ENCODE data around the gene SPATA33. TPM values are rescaled to one million over a fixed set of nuclear protein-coding genes. Genes with fewer than 3 reads are reported as not detected.
A peak's percentile ranks its signal among the peaks of the same experiment; 100 is the strongest.
"Not testable (repeated sequence)": the region's sequence is repeated elsewhere in the genome, so short reads cannot be mapped to it uniquely, and the experiment has no call there.

Gene SPATA33
- total RNA-seq, 1 donor from 2014 or later: 13.6 TPM

GRCh38 chr16:89664238-89664637 lies 6.6 kb downstream of the SPATA33 start:
- not testable (repeated sequence) for DNase-seq (ENCODE audit: low spot score)

DNA sequence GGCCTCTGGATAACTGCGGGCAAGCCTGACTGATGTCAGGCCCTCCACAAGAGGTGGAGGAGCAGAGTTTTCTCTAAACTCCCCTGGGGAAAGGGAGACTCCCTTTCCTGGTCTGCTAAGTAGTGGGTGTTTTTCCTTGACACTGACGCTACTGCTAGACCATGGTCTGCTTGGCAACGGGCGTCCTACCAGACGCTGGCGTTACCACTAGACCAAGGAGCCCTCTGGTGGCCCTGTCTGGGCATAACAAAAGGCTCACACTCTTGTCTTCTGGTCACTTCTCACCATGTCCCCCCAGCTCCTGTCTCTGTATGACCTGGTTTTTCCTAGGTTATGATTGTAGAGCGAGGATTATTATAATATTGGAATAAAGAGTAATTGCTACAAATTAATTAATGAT lies 9.4 kb downstream of the SPATA33 start:
- not testable (repeated sequence) for DNase-seq (ENCODE audit: low spot score)

- no peak for DNase-seq (ENCODE audit: low spot score)
Measured at GRCh38 chr16:89667633-89668032, 10.0 kb downstream of the SPATA33 start.

GRCh38 chr16:89668790-89669158 lies 11.1 kb downstream of the SPATA33 start:
- DNase-seq (ENCODE audit: low spot score): no peak

GRCh38 chr16:89669755-89670154 lies 12.1 kb downstream of the SPATA33 start:
- no peak for DNase-seq (ENCODE audit: low spot score)

DNA sequence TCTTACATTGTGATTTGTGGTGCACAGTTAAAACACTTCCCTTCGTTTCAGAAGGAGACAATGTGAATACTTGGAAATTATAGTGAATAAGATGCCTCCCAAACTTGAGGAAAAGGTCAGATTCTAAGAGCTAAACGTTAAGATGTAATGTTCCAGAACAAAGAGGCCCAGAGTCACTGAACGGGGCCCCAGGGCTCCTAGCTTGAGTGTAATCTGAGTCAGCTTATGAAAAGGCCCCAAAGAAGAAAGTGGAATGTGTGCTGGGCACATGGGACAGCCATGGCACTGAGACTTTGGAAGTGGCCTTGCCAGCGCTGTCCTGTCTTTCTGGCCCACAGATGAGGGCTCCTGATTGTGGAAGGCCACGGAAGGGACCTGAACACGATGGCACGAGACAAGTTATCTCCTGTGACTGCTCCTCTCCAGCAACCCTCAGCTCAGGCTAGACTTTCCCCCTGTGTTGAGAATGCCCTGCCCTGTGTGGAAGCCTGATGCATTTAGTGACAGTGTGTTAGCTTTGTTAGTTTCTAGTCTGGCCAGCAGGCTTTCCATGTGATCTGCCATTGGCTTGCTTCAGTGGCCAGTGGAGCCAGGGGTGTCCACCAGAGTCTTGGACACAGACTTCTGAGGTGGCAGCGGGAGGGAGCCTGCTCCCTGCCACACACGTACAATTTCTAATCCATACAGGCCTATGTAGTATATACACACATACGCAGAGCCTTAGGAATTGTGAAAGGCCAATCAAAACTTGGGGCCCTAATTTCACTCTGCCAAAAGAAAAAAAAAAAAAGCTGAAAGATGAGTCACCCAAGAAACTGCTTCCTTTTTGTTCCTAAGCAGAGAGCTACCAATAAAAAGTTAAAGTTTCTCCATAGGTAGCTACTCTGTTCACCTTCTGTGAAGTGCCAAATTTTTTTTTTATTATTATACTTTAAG lies 13.1 kb downstream of the SPATA33 start:
- no peak for DNase-seq (ENCODE audit: low spot score)

- not testable (repeated sequence) for DNase-seq (ENCODE audit: low spot score)
Measured at GRCh38 chr16:89671565-89671964, 13.9 kb downstream of the SPATA33 start.

DNA sequence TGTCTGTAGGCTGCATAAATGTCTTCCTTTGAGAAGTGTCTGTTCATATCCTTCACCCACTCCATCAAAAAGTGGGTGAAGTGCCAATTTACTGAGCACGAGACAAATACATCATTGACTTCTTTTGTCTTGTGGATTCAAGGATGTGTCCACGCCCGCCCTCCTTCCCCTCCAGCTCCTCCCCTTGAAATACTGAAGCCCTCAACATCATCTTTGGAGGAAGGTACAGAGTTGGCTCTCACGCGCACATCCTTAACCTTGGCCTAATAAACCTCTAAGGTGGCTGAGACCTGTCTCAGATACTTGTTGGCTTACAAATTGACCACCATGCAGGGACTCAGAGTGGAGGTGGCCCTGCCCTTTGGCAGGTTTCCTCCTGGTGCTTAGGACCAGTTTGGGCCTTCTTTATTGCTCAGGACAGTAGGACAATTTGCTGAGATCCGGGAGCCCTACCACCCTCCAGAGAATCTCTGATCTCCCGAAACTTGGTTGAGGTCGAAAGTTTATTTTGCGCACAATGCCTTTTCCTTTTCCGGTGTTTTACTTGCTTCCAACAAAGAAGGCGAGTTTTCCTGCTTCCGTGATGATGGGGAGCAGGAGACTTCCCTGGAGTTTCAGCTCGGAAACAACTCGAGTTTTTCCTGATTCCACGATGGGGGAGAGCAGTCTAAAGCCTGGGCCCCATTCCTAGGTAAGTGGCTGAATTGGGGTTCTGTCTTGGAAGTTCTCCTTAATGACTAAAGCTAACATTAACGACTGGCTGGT lies 14.7 kb downstream of the SPATA33 start:
- DNase-seq (ENCODE audit: low spot score): no peak

DNA sequence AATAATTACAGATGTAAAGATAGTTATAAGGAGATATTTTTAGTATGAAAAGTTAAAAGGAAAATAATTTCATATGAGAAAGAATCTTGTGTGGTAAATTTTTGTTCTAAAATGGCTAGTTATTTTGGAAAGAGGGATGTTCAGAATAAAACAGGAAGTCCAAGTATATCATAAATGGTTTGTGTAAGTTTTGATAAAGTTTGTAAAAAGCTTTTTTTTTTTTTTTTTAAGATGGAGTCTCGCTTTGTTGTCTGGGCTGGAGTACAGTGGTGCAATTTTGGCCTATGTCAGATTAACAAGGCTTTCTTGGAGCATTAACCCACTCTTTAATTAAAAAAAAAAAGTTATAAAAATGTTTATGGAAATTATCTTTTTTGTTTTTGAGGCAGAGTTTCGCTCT lies 20.6 kb downstream of the SPATA33 start:
- no peak for DNase-seq (ENCODE audit: low spot score)

GRCh38 chr16:89685916-89686315 lies 28.3 kb downstream of the SPATA33 start:
- DNase-seq (ENCODE audit: low spot score): no peak

- peak; percentile 94 for DNase-seq (ENCODE audit: low spot score)
Measured at GRCh38 chr16:89686520-89687091, 29.0 kb downstream of the SPATA33 start, which contains the start of gene CDK10. CDK10 (plus strand) TSS chr16:89686689; CDS start chr16:89686711, 22 bp downstream.

DNA sequence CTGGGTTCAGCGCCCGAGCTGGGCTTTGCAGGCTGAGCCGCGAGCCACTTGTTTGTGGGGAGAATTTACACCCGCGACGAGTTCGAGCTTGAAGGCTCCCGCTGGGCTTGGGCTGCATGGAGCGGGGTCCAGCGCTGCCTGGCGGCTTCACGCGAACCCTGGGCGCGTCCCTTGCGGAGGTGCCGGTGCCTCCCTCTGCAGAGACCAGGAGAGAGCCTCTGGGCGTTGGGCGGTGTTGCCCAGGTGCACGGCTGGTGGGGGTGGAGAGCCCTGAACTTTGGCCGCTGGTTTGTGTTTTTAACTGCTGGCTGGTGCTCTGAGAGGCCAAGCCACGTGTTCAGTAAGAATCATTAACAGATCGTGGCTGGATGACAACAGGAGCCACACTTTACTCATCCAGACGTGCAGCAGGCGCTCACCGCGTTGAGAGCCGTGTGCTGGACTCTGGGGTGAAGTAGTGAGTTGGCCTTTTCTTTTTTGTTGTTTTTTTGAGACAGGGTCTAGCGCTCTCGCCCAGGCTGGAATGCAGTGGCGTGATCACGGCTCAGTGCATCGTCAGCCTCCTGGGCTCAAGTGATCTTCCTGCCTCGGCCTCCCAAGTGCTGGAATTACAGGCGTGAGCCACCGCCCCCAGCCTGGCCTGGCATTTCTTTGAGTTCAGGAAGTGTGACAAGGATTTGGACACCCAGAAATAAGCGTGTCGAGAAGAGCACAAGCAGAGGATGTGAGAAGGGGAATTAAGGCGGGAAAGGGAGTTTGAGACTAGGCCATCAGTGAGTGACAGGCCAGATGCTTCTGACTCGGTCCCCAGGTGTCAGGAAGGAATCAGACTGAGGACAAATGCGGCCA lies 29.7 kb downstream of the SPATA33 start:
- DNase-seq (ENCODE audit: low spot score): peak; percentile 87

- DNase-seq (ENCODE audit: low spot score): no peak
Measured at GRCh38 chr16:89688395-89688794, 30.8 kb downstream of the SPATA33 start.

DNA sequence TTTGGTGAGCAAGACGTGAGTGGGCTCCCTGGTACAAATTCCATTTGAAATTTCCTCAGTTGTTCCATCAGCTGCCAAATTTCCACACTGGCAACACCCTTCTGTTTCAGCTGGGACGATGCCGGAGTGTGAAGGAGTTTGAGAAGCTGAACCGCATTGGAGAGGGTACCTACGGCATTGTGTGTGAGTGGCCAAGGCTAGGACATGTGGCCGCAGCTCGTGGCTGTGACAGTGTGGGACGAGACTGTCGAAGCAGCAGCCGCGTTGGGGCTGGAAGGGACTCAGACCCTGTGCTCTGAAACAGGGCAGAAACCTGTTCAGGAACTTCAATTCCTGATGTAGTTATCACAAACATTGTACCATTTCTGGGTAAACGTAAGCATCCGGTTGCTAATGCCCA lies 31.5 kb downstream of the SPATA33 start:
- no peak for DNase-seq (ENCODE audit: low spot score)

DNA sequence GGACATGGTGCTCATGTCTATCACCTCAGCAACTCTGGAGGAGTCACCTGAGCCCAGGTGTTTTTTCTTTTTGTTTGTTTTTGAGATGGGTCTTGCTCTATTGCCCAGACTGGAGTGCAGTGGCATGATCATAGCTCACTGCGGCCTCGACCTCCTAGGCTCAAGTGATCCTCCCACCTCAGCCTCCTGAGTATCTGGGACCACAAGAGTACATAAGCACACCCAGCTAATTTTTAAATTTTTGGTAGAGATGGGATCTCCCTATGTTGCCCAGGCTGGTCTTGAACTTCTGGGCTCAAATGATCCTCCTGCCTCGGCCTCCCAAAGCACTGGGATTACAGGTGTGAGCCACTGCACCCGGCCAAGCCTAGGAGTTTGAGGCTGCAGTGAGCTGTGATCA lies 32.0 kb downstream of the SPATA33 start:
- not testable (repeated sequence) for DNase-seq (ENCODE audit: low spot score)

DNA sequence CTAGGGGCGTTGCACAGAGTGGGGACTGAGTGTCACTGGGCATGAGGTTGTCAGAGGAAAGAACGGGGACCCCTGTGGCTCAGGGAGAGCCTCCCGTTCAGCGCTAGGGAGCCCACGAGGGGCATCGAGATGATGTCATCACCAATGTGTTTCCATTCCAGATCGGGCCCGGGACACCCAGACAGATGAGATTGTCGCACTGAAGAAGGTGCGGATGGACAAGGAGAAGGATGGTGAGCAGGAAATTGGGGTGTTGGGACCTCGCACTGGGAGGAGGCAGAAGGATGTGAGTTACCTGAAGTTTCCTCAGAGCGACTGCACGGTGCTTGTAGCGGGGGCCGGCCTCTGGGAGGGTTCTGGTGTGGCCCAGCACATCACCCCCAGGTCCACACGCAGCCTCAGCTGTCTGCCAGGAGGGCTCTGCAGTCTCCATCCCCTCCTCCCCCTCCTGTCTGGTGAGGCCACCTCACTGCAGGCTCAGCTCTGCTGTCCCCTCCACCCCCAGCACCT lies 32.8 kb downstream of the SPATA33 start:
- no peak for DNase-seq (ENCODE audit: low spot score)

DNA sequence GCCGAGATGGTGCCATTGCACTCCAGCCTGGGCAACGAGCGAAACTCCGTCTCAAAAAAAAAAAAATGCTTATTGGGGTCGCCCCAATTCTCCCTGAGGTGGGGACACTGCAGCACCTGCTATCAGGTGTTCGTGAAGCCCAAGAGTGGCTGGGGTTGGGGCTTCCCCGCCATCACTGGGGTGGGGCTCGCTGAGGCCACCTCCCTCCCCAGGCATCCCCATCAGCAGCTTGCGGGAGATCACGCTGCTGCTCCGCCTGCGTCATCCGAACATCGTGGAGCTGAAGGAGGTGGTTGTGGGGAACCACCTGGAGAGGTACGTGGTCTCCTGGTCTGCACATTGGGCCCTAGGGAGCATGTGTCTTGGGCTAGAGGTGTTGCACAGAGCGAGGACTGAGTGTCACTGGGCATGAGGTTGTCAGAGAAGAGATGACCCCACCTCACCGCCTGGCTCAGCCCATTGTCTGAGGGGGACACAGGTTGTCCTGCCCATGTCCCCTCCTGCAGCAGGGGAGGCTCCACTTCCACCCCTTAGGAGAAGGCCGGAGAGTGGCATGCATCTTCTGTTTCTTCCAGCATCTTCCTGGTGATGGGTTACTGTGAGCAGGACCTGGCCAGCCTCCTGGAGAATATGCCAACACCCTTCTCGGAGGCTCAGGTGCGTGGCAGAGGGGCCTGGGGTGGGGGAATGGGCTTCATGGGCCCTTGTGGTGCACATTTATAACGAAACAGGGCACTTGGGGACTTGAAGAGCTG lies 33.8 kb downstream of the SPATA33 start:
- DNase-seq (ENCODE audit: low spot score): no peak

DNA sequence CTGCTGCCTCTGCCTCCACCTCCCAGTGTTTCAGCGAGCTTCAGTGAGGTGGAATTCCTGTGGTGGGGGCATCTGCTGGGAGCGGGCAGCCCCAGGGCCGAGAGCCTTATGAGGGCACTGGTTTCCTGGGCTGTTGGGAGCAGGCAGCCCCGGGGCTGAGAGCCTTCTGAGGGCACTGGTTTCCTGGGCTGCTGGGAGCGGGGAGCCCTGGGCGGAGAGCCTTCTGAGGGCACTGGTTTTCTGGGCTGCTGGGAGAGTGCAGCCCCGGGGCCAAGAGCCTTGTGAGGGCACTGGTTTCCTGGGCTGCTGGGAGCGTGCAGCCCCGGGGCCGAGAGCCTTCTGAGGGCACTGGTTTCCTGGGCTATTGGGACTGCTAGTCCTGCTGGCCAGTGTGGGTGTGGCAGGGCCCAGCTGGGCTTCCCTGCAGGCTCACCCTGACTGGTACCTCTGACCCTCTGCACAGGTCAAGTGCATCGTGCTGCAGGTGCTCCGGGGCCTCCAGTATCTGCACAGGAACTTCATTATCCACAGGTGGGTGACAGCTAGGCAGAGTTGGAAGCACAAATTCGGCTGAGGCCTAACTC lies 34.4 kb downstream of the SPATA33 start:
- no peak for DNase-seq (ENCODE audit: low spot score)

- DNase-seq (ENCODE audit: low spot score): no peak
Measured at GRCh38 chr16:89693289-89693731, 35.7 kb downstream of the SPATA33 start.

Data from mucosa of gallbladder (tissue), 1 donor.